ENCODE measurements around the gene CHST14. TPM values are rescaled to one million over a fixed set of nuclear protein-coding genes. Genes with fewer than 3 reads are reported as not detected.

The CHST14 gene
- total RNA-seq, 1 donor from 2014 or later: 25.7 TPM

- H3K9me3 ChIP-seq (ENCODE audit: insufficient read depth, low read depth, low read length): no peaks in the 10 kb centered on the region
- Mint-ChIP-seq H3K4me1 (ENCODE audit: low read depth, unreplicated experiment) (peaks cover 3% of the 10 kb centered on the region), H3K9me3 (ENCODE audit: unreplicated experiment) (no peaks in the 10 kb centered on the region), H3K4me3 (ENCODE audit: unreplicated experiment) (no peak overlapping the region), H3K27me3 (ENCODE audit: low read depth, unreplicated experiment) (no peaks in the 10 kb centered on the region), H3K36me3 (ENCODE audit: low read depth, unreplicated experiment) (peaks cover 23% of the 10 kb centered on the region), H3K27ac (ENCODE audit: unreplicated experiment) (peak overlapping the region; percentile 53)
- H3K79me2 ChIP-seq (ENCODE audit: insufficient read depth, low read length): peaks cover 3% of the 10 kb centered on the region
- no peak for DNase-seq (ENCODE audit: low read depth)
- H4K20me1 ChIP-seq (ENCODE audit: insufficient read depth, low read length): peaks cover 24% of the 10 kb centered on the region
- H3K9ac ChIP-seq (ENCODE audit: low read length): no peak overlapping the region
- peaks cover 17% of the 10 kb centered on the region for H3K36me3 ChIP-seq (ENCODE audit: insufficient read depth, low read length)
- no peak overlapping the region for H2AFZ ChIP-seq (ENCODE audit: low read depth, low read length)
- TF ChIP-seq CTCF (IDR thresholded peaks at IDR 0.05; ENCODE audit: insufficient read depth, low read depth, low read length) (no peak), EZH2 (IDR thresholded peaks at IDR 0.05; ENCODE audit: insufficient read depth, low read length) (no peak)
- FAIRE-seq: no peak
- H3K4me3 ChIP-seq (ENCODE audit: insufficient read depth, low read depth, low read length): no peak overlapping the region
- H3K27ac ChIP-seq (ENCODE audit: low read depth, low read length): no peak overlapping the region
- no peak overlapping the region for H3K4me2 ChIP-seq (ENCODE audit: low read length)
- H3K4me1 ChIP-seq (ENCODE audit: insufficient read depth, low read length): peaks cover 10% of the 10 kb centered on the region
- no peaks in the 10 kb centered on the region for H3K27me3 ChIP-seq (ENCODE audit: insufficient read depth, low read length)
These were observed 4.1 kb upstream of the CHST14 start for GRCh38 chr15:40466426-40467260.

- Histone ChIP-seq H3K4me1 (ENCODE audit: insufficient read depth, low read length) (peaks cover 15% of the 10 kb centered on the region), H3K27ac (ENCODE audit: low read depth, low read length) (no peak overlapping the region), H3K9me3 (ENCODE audit: insufficient read depth, low read depth, low read length) (no peaks in the 10 kb centered on the region), H3K9ac (ENCODE audit: low read length) (no peak overlapping the region), H2AFZ (ENCODE audit: low read depth, low read length) (no peak overlapping the region), H3K27me3 (ENCODE audit: insufficient read depth, low read length) (no peaks in the 10 kb centered on the region), H4K20me1 (ENCODE audit: insufficient read depth, low read length) (peaks cover 25% of the 10 kb centered on the region), H3K4me2 (ENCODE audit: low read length) (no peak overlapping the region), H3K79me2 (ENCODE audit: insufficient read depth, low read length) (peaks cover 9% of the 10 kb centered on the region), H3K4me3 (ENCODE audit: insufficient read depth, low read depth, low read length) (no peak overlapping the region), H3K36me3 (ENCODE audit: insufficient read depth, low read length) (peaks cover 17% of the 10 kb centered on the region)
- H3K9me3 Mint-ChIP-seq (ENCODE audit: unreplicated experiment): no peaks in the 10 kb centered on the region
- FAIRE-seq (no peak), DNase-seq (ENCODE audit: low read depth) (no peak)
- H3K4me1 Mint-ChIP-seq (ENCODE audit: low read depth, unreplicated experiment): peaks cover 5% of the 10 kb centered on the region
- H3K36me3 Mint-ChIP-seq (ENCODE audit: low read depth, unreplicated experiment): peaks cover 23% of the 10 kb centered on the region
- no peak for TF ChIP-seq EZH2 (IDR thresholded peaks at IDR 0.05; ENCODE audit: insufficient read depth, low read length)
- no peak overlapping the region for H3K27ac Mint-ChIP-seq (ENCODE audit: unreplicated experiment)
- H3K4me3 Mint-ChIP-seq (ENCODE audit: unreplicated experiment): no peak overlapping the region
- no peaks in the 10 kb centered on the region for H3K27me3 Mint-ChIP-seq (ENCODE audit: low read depth, unreplicated experiment)
These were observed 3.5 kb upstream of the CHST14 start for GRCh38 chr15:40467261-40467615.

- peaks cover 15% of the 10 kb centered on the region for H3K4me1 ChIP-seq (ENCODE audit: insufficient read depth, low read length)
- peaks cover 10% of the 10 kb centered on the region for H3K36me3 ChIP-seq (ENCODE audit: insufficient read depth, low read length)
- H3K79me2 ChIP-seq (ENCODE audit: insufficient read depth, low read length): peaks cover 11% of the 10 kb centered on the region
- no peak overlapping the region for H2AFZ ChIP-seq (ENCODE audit: low read depth, low read length)
- H3K9me3 ChIP-seq (ENCODE audit: insufficient read depth, low read depth, low read length): no peaks in the 10 kb centered on the region
- DNase-seq (ENCODE audit: low read depth) (no peak), FAIRE-seq (no peak)
- H3K36me3 Mint-ChIP-seq (ENCODE audit: low read depth, unreplicated experiment): peaks cover 18% of the 10 kb centered on the region
- H3K9me3 Mint-ChIP-seq (ENCODE audit: unreplicated experiment): no peaks in the 10 kb centered on the region
- no peaks in the 10 kb centered on the region for H3K27me3 ChIP-seq (ENCODE audit: insufficient read depth, low read length)
- no peak overlapping the region for H3K4me2 ChIP-seq (ENCODE audit: low read length)
- H3K4me1 Mint-ChIP-seq (ENCODE audit: low read depth, unreplicated experiment): peaks cover 7% of the 10 kb centered on the region
- H3K9ac ChIP-seq (ENCODE audit: low read length): no peak overlapping the region
- H3K27ac Mint-ChIP-seq (ENCODE audit: unreplicated experiment): peak overlapping the region; percentile 5
- TF ChIP-seq EZH2 (IDR thresholded peaks at IDR 0.05; ENCODE audit: insufficient read depth, low read length) (no peak), CTCF (IDR thresholded peaks at IDR 0.05; ENCODE audit: insufficient read depth, low read depth, low read length) (no peak)
- peaks cover 21% of the 10 kb centered on the region for H4K20me1 ChIP-seq (ENCODE audit: insufficient read depth, low read length)
- no peak overlapping the region for H3K27ac ChIP-seq (ENCODE audit: low read depth, low read length)
- no peak overlapping the region for H3K4me3 Mint-ChIP-seq (ENCODE audit: unreplicated experiment)
- no peaks in the 10 kb centered on the region for H3K27me3 Mint-ChIP-seq (ENCODE audit: low read depth, unreplicated experiment)
- no peak overlapping the region for H3K4me3 ChIP-seq (ENCODE audit: insufficient read depth, low read depth, low read length)
These were observed 1.9 kb upstream of the CHST14 start for GRCh38 chr15:40468898-40469331.
